Calu3 (cell line): ENCODE results near the gene TXNRD1. TPM values are rescaled to one million over a fixed set of nuclear protein-coding genes. Genes with fewer than 3 reads are reported as not detected.

ENCODE experiments used
- BruUV-seq: library from RNA; stranded (reverse); fragments of 400-500 nt; replicated peaks from 2 replicates; lab custom pipeline; 2021; lab: Mats Ljungman, UMichigan
- CTCF ChIA-PET: fragments of 300-600 bp; sonication (Branson Sonifier 250); formaldehyde crosslinking; loops from one replicate; lab custom pipeline; 2022; ENCODE audit warnings: antibody characterized with exemption; lab: Charles Lee
- DNase-seq: peaks from one replicate; pipeline ENCODE4 v3.0.0; 2022
- H3K27ac Mint-ChIP-seq: one replicate; pipeline ENCODE4 v1.8.0; 2022; ENCODE audit warnings: mixed read lengths; ENCODE audit not compliant: unreplicated experiment
- H3K27me3 Mint-ChIP-seq: one replicate; pipeline ENCODE4 v1.8.0; 2022; ENCODE audit warnings: mixed read lengths; ENCODE audit not compliant: unreplicated experiment
- H3K36me3 Mint-ChIP-seq: one replicate; pipeline ENCODE4 v1.8.0; 2022; ENCODE audit warnings: mild to moderate bottlenecking, moderate library complexity, mixed read lengths; ENCODE audit not compliant: insufficient read depth, unreplicated experiment
- H3K4me1 Mint-ChIP-seq: one replicate; pipeline ENCODE4 v1.8.0; 2022; ENCODE audit warnings: mild to moderate bottlenecking, low read depth, mixed read lengths; ENCODE audit not compliant: unreplicated experiment
- H3K4me3 Mint-ChIP-seq: one replicate; pipeline ENCODE4 v1.8.0; 2022; ENCODE audit warnings: mild to moderate bottlenecking, low read depth, moderate library complexity, mixed read lengths; ENCODE audit not compliant: unreplicated experiment
- H3K9me3 Mint-ChIP-seq: one replicate; pipeline ENCODE4 v1.8.0; 2022; ENCODE audit warnings: low read depth, mixed read lengths; ENCODE audit not compliant: unreplicated experiment
- CTCF ChIP-seq: fragments of 200-600 bp; IDR thresholded peaks from one replicate; pipeline ENCODE4 v1.8.0; 2022; ENCODE audit warnings: antibody characterized with exemption; ENCODE audit not compliant: unreplicated experiment
- intact Hi-C: fragments of 100-400 bp; cut with micrococcal nuclease; formaldehyde crosslinking; loops from one replicate; pipeline ENCODE4 v1.10.0; 2022; ENCODE audit not compliant: unreplicated experiment
- total RNA-seq: library from RNA; stranded (reverse); gene quantifications from 2 replicates; pipeline ENCODE4 v1.2.3, GENCODE V29; 2022

The TXNRD1 gene
- total RNA-seq, 1 experiment from 2014 or later, result 262 TPM

GRCh38 chr12:104339663-104340062 lies 124.1 kb downstream of the TXNRD1 start:
- BruUV-seq, result no TSS peak
- no peak overlapping the region for H3K4me3 Mint-ChIP-seq
- DNase-seq, result no peak
- H3K9me3 Mint-ChIP-seq, result no peaks in the 10 kb centered on the region
- peaks cover 9% of the 10 kb centered on the region for H3K4me1 Mint-ChIP-seq
- no peak overlapping the region for H3K27ac Mint-ChIP-seq
- intact Hi-C loops, result no loop called here
- no peak for TF ChIP-seq CTCF
- no peaks in the 10 kb centered on the region for H3K27me3 Mint-ChIP-seq
- CTCF ChIA-PET, result interaction anchor here (1.1 kb wide), 1 partner anchor 22 kb away, joined by 3 read pairs; no protein-coding TSS in a partner anchor
- peaks cover 86% of the 10 kb centered on the region for H3K36me3 Mint-ChIP-seq

- TF ChIP-seq CTCF, result no peak
- Mint-ChIP-seq H3K36me3 (peaks cover 84% of the 10 kb centered on the region), H3K4me3 (no peak overlapping the region), H3K9me3 (no peaks in the 10 kb centered on the region), H3K4me1 (peaks cover 9% of the 10 kb centered on the region), H3K27ac (no peak overlapping the region), H3K27me3 (no peaks in the 10 kb centered on the region)
- intact Hi-C loops, result no loop called here
- CTCF ChIA-PET, result no interaction called here
- BruUV-seq, result no TSS peak
- DNase-seq, result no peak
Measured at GRCh38 chr12:104340177-104340576, 124.6 kb downstream of the TXNRD1 start.

- Mint-ChIP-seq H3K36me3 (peaks cover 78% of the 10 kb centered on the region), H3K27me3 (no peaks in the 10 kb centered on the region), H3K9me3 (no peaks in the 10 kb centered on the region), H3K4me1 (peaks cover 9% of the 10 kb centered on the region), H3K4me3 (no peak overlapping the region), H3K27ac (no peak overlapping the region)
- intact Hi-C loops, result no loop called here
- CTCF ChIA-PET, result no interaction called here
- BruUV-seq, result no TSS peak
- no peak for DNase-seq
- no peak for TF ChIP-seq CTCF
Measured at GRCh38 chr12:104340925-104341611, 125.5 kb downstream of the TXNRD1 start.

GRCh38 chr12:104342147-104342546 lies 126.6 kb downstream of the TXNRD1 start:
- DNase-seq, result no peak
- no TSS peak for BruUV-seq
- no peak overlapping the region for H3K4me3 Mint-ChIP-seq
- H3K27me3 Mint-ChIP-seq, result no peaks in the 10 kb centered on the region
- TF ChIP-seq CTCF, result no peak
- H3K36me3 Mint-ChIP-seq, result peaks cover 79% of the 10 kb centered on the region
- H3K4me1 Mint-ChIP-seq, result peaks cover 9% of the 10 kb centered on the region
- intact Hi-C loops, result no loop called here
- CTCF ChIA-PET, result no interaction called here
- H3K9me3 Mint-ChIP-seq, result no peaks in the 10 kb centered on the region
- H3K27ac Mint-ChIP-seq, result no peak overlapping the region
